CD4-positive, CD25-positive, alpha-beta regulatory T cell (primary cell): ENCODE results near the gene GRK6. TPM values are rescaled to one million over a fixed set of nuclear protein-coding genes. Genes with fewer than 3 reads are reported as not detected.

Experiments
- ATAC-seq, 2 donors: fragments of 150-1000 bp; cut with Tn5 transposase; one replicate each; pipeline ENCODE4 v1.10.0; 2021; ENCODE audit warnings: low read depth in 2 of 2, moderate number of reproducible peaks in 2 of 2, moderate library complexity in 1 of 2
- DNase-seq, 3 donors: peaks; one replicate each; pipeline versions ENCODE4 v3.0.0 to v3.0.0-alpha.2; 2012 to 2022; ENCODE audit warnings: mixed read lengths in 1 of 3
- H3K27ac ChIP-seq: one replicate; pipeline ENCODE4 v1.7.0; 2013; ENCODE audit warnings: mild to moderate bottlenecking, low read length; ENCODE audit not compliant: insufficient read depth, poor library complexity, severe bottlenecking
- H3K27me3 ChIP-seq: one replicate; pipeline ENCODE4 v1.7.0; 2013; ENCODE audit warnings: low read length; ENCODE audit not compliant: control insufficient read depth, insufficient read depth
- H3K36me3 ChIP-seq: one replicate; pipeline ENCODE4 v1.7.0; 2013; ENCODE audit warnings: mild to moderate bottlenecking, low read length, moderate library complexity; ENCODE audit not compliant: control insufficient read depth, insufficient read depth
- H3K4me1 ChIP-seq: 2 replicates; pipeline ENCODE4 v1.7.0; 2013; ENCODE audit warnings: mild to moderate bottlenecking, low read length; ENCODE audit not compliant: insufficient read depth, control insufficient read depth, poor library complexity, severe bottlenecking
- H3K4me3 ChIP-seq: one replicate; pipeline ENCODE4 v1.7.0; 2013; ENCODE audit warnings: low read depth, mild to moderate bottlenecking, low read length, moderate library complexity
- H3K9me3 ChIP-seq, 2 experiments: 1 replicate in 1 of 2; 2 replicates in 1 of 2; pipeline ENCODE4 v1.7.0; 2013; ENCODE audit warnings: low read length in 2 of 2, mild to moderate bottlenecking in 1 of 2, moderate library complexity in 1 of 2; ENCODE audit not compliant: control insufficient read depth in 2 of 2
- H3K27ac Mint-ChIP-seq, 3 donors: one replicate each; pipeline ENCODE4 v1.8.0; 2020 to 2022; ENCODE audit warnings: mild to moderate bottlenecking in 3 of 3, mixed read lengths in 3 of 3, moderate library complexity in 2 of 3
- H3K27me3 Mint-ChIP-seq: one replicate; pipeline ENCODE4 v1.8.0; 2022; ENCODE audit warnings: mild to moderate bottlenecking, mixed read lengths
- H3K36me3 Mint-ChIP-seq: one replicate; pipeline ENCODE4 v1.8.0; 2020; ENCODE audit warnings: mixed read lengths
- H3K4me1 Mint-ChIP-seq, 4 donors: one replicate each; pipeline ENCODE4 v1.8.0; 2020 to 2022; ENCODE audit warnings: mixed read lengths in 4 of 4, mild to moderate bottlenecking in 1 of 4
- H3K4me3 Mint-ChIP-seq, 4 donors: one replicate each; pipeline ENCODE4 v1.8.0; 2020 to 2022; ENCODE audit warnings: mild to moderate bottlenecking in 4 of 4, mixed read lengths in 4 of 4, moderate library complexity in 3 of 4
- H3K9me3 Mint-ChIP-seq, 7 donors: one replicate each; pipeline ENCODE4 v1.8.0; 2020 to 2022; ENCODE audit warnings: mixed read lengths in 7 of 7, mild to moderate bottlenecking in 3 of 7, moderate library complexity in 2 of 7
- polyA plus RNA-seq, 4 donors: library from polyadenylated mRNA; unstranded; fragments of 300-500 nt; fragmentation: Illumina TruSeq; gene quantifications; one replicate each; pipeline ENCODE4 v1.2.3, GENCODE V29; 2021
- total RNA-seq: library from RNA; stranded (reverse); gene quantifications from one replicate; pipeline ENCODE4 v1.2.3, GENCODE V29; 2022

The GRK6 gene
- total and polyA plus RNA-seq, 5 donors from 2014 or later: 79.2 to 228 (median 112) TPM

- Mint-ChIP-seq H3K27me3 (peaks cover 12% of the 10 kb centered on the region), H3K27ac (no peak overlapping the region), H3K36me3 (no peaks in the 10 kb centered on the region), H3K9me3 (peaks cover 0 to 2% (median 0%) of the 10 kb centered on the region in 7 donors), H3K4me3 (no peak overlapping the region), H3K4me1 (peaks cover 0 to 4% (median 0%) of the 10 kb centered on the region in 4 donors)
- no peaks in the 10 kb centered on the region for H3K9me3 ChIP-seq
- ATAC-seq (no peak), DNase-seq (no peak)
- H3K27ac ChIP-seq: no peak overlapping the region
- H3K4me1 ChIP-seq: no peaks in the 10 kb centered on the region
- H3K27me3 ChIP-seq: no peaks in the 10 kb centered on the region
- no peaks in the 10 kb centered on the region for H3K36me3 ChIP-seq
- H3K4me3 ChIP-seq: no peak overlapping the region
Observed at GRCh38 chr5:177466861-177467260, 40.4 kb downstream of the GRK6 start.

GRCh38 chr5:177467436-177467835 is 41.0 kb downstream of the GRK6 start:
- Mint-ChIP-seq H3K4me1 (peaks cover 0 to 8% (median 0%) of the 10 kb centered on the region in 4 donors), H3K4me3 (no peak overlapping the region), H3K36me3 (no peaks in the 10 kb centered on the region), H3K9me3 (peaks cover 0 to 2% (median 0%) of the 10 kb centered on the region in 7 donors), H3K27ac (no peak overlapping the region), H3K27me3 (peaks cover 12% of the 10 kb centered on the region)
- peaks cover 5% of the 10 kb centered on the region for H3K4me1 ChIP-seq
- DNase-seq (no peak), ATAC-seq (no peak)
- H3K27me3 ChIP-seq: no peaks in the 10 kb centered on the region
- no peaks in the 10 kb centered on the region for H3K9me3 ChIP-seq
- no peak overlapping the region for H3K27ac ChIP-seq
- H3K36me3 ChIP-seq: no peaks in the 10 kb centered on the region
- no peak overlapping the region for H3K4me3 ChIP-seq

GRCh38 chr5:177468329-177468684 is 41.8 kb downstream of the GRK6 start:
- H3K27ac Mint-ChIP-seq: no peak overlapping the region
- Histone ChIP-seq H3K4me3 (no peak overlapping the region), H3K27ac (no peak overlapping the region), H3K9me3 (no peaks in the 10 kb centered on the region), H3K4me1 (peaks cover 10% of the 10 kb centered on the region), H3K27me3 (no peaks in the 10 kb centered on the region), H3K36me3 (no peaks in the 10 kb centered on the region)
- H3K4me1 Mint-ChIP-seq: peaks cover 0 to 6% (median 0%) of the 10 kb centered on the region in 4 donors
- H3K27me3 Mint-ChIP-seq: peaks cover 12% of the 10 kb centered on the region
- ATAC-seq (no peak), DNase-seq (no peak)
- H3K36me3 Mint-ChIP-seq: no peaks in the 10 kb centered on the region
- H3K4me3 Mint-ChIP-seq: no peak overlapping the region
- H3K9me3 Mint-ChIP-seq: peaks cover 0 to 2% (median 0%) of the 10 kb centered on the region in 7 donors

GRCh38 chr5:177468685-177469628 is 42.5 kb downstream of the GRK6 start:
- Mint-ChIP-seq H3K9me3 (peaks cover 0 to 2% (median 0%) of the 10 kb centered on the region in 7 donors), H3K4me1 (peaks cover 0 to 8% (median 0%) of the 10 kb centered on the region in 4 donors), H3K4me3 (no peak overlapping the region), H3K27ac (no peak overlapping the region), H3K27me3 (peaks cover 13% of the 10 kb centered on the region), H3K36me3 (no peaks in the 10 kb centered on the region)
- Histone ChIP-seq H3K9me3 (no peaks in the 10 kb centered on the region), H3K27ac (no peak overlapping the region), H3K4me3 (no peak overlapping the region), H3K27me3 (peaks cover 1% of the 10 kb centered on the region), H3K36me3 (no peaks in the 10 kb centered on the region), H3K4me1 (peaks cover 10% of the 10 kb centered on the region)
- DNase-seq (no peak), ATAC-seq (no peak)

- Histone ChIP-seq H3K27me3 (peaks cover 6% of the 10 kb centered on the region), H3K36me3 (no peaks in the 10 kb centered on the region), H3K9me3 (no peaks in the 10 kb centered on the region), H3K27ac (no peak overlapping the region), H3K4me3 (no peak overlapping the region), H3K4me1 (peaks cover 10% of the 10 kb centered on the region)
- H3K4me3 Mint-ChIP-seq: peak overlapping the region in 1 of 4 donors; percentile 44
- ATAC-seq: no peak
- H3K27ac Mint-ChIP-seq: no peak overlapping the region
- no peaks in the 10 kb centered on the region for H3K36me3 Mint-ChIP-seq
- peaks cover 21% of the 10 kb centered on the region for H3K27me3 Mint-ChIP-seq
- H3K4me1 Mint-ChIP-seq: peaks cover 0 to 17% (median 1%) of the 10 kb centered on the region in 4 donors
- peaks cover 0 to 2% (median 0%) of the 10 kb centered on the region in 7 donors for H3K9me3 Mint-ChIP-seq
- DNase-seq: no peak
Observed at GRCh38 chr5:177469750-177470525, 43.5 kb downstream of the GRK6 start.

GRCh38 chr5:177470759-177471536 is 44.5 kb downstream of the GRK6 start:
- Mint-ChIP-seq H3K27me3 (peaks cover 26% of the 10 kb centered on the region), H3K9me3 (no peaks in the 10 kb centered on the region), H3K4me1 (peaks cover 0 to 26% (median 4%) of the 10 kb centered on the region in 4 donors), H3K4me3 (peak overlapping the region; percentile 21 to 49 (median 40)), H3K36me3 (no peaks in the 10 kb centered on the region), H3K27ac (no peak overlapping the region)
- Histone ChIP-seq H3K4me1 (peaks cover 10% of the 10 kb centered on the region), H3K4me3 (no peak overlapping the region), H3K27ac (no peak overlapping the region), H3K9me3 (no peaks in the 10 kb centered on the region), H3K27me3 (peaks cover 6% of the 10 kb centered on the region), H3K36me3 (no peaks in the 10 kb centered on the region)
- ATAC-seq (no peak), DNase-seq (no peak)

- ATAC-seq (no peak), DNase-seq (no peak)
- H3K4me1 ChIP-seq: peaks cover 10% of the 10 kb centered on the region
- no peaks in the 10 kb centered on the region for H3K9me3 ChIP-seq
- Mint-ChIP-seq H3K4me1 (peaks cover 0 to 30% (median 5%) of the 10 kb centered on the region in 4 donors), H3K4me3 (peak overlapping the region; percentile 47 to 76 (median 60)), H3K27ac (no peak overlapping the region), H3K27me3 (peaks cover 26% of the 10 kb centered on the region), H3K36me3 (no peaks in the 10 kb centered on the region), H3K9me3 (no peaks in the 10 kb centered on the region)
- no peak overlapping the region for H3K27ac ChIP-seq
- peaks cover 6% of the 10 kb centered on the region for H3K27me3 ChIP-seq
- H3K4me3 ChIP-seq: no peak overlapping the region
- no peaks in the 10 kb centered on the region for H3K36me3 ChIP-seq
Observed at GRCh38 chr5:177471610-177472356, 45.3 kb downstream of the GRK6 start.
